A549 (cell line): ENCODE measurements around the gene NRIP1. TPM values are rescaled to one million over a fixed set of nuclear protein-coding genes. Genes with fewer than 3 reads are reported as not detected.

Experiments used
- ATAC-seq, 2 experiments: fragments of 200-7000 bp in 1 of 2; fragments of >200 bp in 1 of 2; cut with Nextera tagmentation in 1 of 2; cut with Tn5 transposase in 1 of 2; 3 replicates each; pipeline versions ENCODE4 v1.8.0 to v1.9.1; 2018 to 2020; ENCODE audit warnings: mild to moderate bottlenecking in 1 of 2, moderate library complexity in 1 of 2
- CTCF ChIA-PET: fragments of 300-600 bp; sonication (Branson Sonifier 250); formaldehyde crosslinking; extraction: SDS; loops from one replicate; lab custom pipeline; 2021; ENCODE audit warnings: antibody characterized with exemption, inconsistent platforms; lab: Yijun Ruan, JAX
- POLR2A ChIA-PET: fragments of 350-600 bp; formaldehyde crosslinking; extraction: SDS; loops from one replicate; lab custom pipeline; 2021; ENCODE audit warnings: antibody characterized with exemption, inconsistent platforms; lab: Yijun Ruan, JAX
- DNase-seq, 2 experiments: peaks; one replicate each; pipeline versions ENCODE4 v3.0.0 to v3.0.0-alpha.2; 2011 to 2016; ENCODE audit warnings: low read depth in 1 of 2, low spot score in 1 of 2
- FAIRE-seq: peaks from 2 replicates; lab custom pipeline; 2011; peaks lifted over from hg19 to GRCh38; lab: Jason Lieb, UNC
- H3K27ac ChIP-seq, 2 experiments: fragments of >200 bp; sonication (Bioruptor Twin); formaldehyde crosslinking; 3 replicates each; pipeline ENCODE4 v1.5.1; 2016 to 2017
- H3K4me1 ChIP-seq: fragments of >200 bp; sonication (Bioruptor Twin); formaldehyde crosslinking; 3 replicates; pipeline ENCODE4 v1.6.1; 2016
- H3K4me2 ChIP-seq: fragments of >200 bp; sonication (Bioruptor Twin); formaldehyde crosslinking; 3 replicates; pipeline ENCODE4 v1.6.1; 2016
- H3K4me3 ChIP-seq: fragments of >200 bp; sonication (Bioruptor Twin); formaldehyde crosslinking; 3 replicates; pipeline ENCODE4 v1.5.1; 2016
- H3K9me3 ChIP-seq: fragments of >200 bp; sonication (Bioruptor Twin); formaldehyde crosslinking; 3 replicates; pipeline ENCODE4 v1.6.1; 2016
- polyA plus RNA-seq, 4 experiments: library from polyadenylated mRNA; depleted of rRNA in 3 of 4; stranded (reverse); fragments of >200 nt; fragmentation: RNase III in 1 of 4; extraction: RNeasy Plus Mini Kit Qiagen cat#74134 plus additional on column Dnase treatment in 1 of 4; gene quantifications; 2 replicates in 3 of 4; 3 replicates in 1 of 4; pipeline ENCODE4 v1.2.3, GENCODE V29; 2011 to 2017
- TF ChIP-seq, protein P1 (sequence below): IDR thresholded peaks from 2 replicates; pipeline ENCODE4 v1.6.1; 2012

NRIP1 gene
- polyA plus RNA-seq, 2 of the 4 experiments (the other 2 are of a cell fraction) = 18.9 to 35.5 TPM

- DNase-seq = no peak
- H3K27ac ChIP-seq = no peak overlapping the region
These were observed 153.4 kb downstream of the NRIP1 start for GRCh38 chr21:14911351-14911750.

More at GRCh38 chr21:14911351-14911750, 153.4 kb downstream of the NRIP1 start:
- Histone ChIP-seq H3K4me2 (no peak overlapping the region), H3K4me1 (no peaks in the 10 kb centered on the region), H3K9me3 (no peaks in the 10 kb centered on the region), H3K4me3 (no peak overlapping the region)
- TF ChIP-seq, protein P1, sequence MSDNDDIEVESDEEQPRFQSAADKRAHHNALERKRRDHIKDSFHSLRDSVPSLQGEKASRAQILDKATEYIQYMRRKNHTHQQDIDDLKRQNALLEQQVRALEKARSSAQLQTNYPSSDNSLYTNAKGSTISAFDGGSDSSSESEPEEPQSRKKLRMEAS = no peak
- FAIRE-seq = no peak
- POLR2A ChIA-PET = no interaction called here
- ATAC-seq = no peak
- CTCF ChIA-PET = no interaction called here
